Stomach smooth muscle (tissue), 2 donors: Measurements from ENCODE around the gene CFAP410.

Experiments
- H3K27ac ChIP-seq: one replicate; pipeline ENCODE4 v1.7.0; 2013; ENCODE audit warnings: mild to moderate bottlenecking, low read length, inconsistent platforms
- H3K27me3 ChIP-seq, 2 donors: one replicate each; pipeline ENCODE4 v1.7.0; 2013; ENCODE audit warnings: low read length in 2 of 2; ENCODE audit not compliant: insufficient read depth in 2 of 2, control insufficient read depth in 1 of 2
- H3K36me3 ChIP-seq, 2 donors: one replicate each; pipeline ENCODE4 v1.7.0; 2013; ENCODE audit warnings: low read length in 2 of 2; ENCODE audit not compliant: control insufficient read depth in 2 of 2, insufficient read depth in 2 of 2
- H3K4me1 ChIP-seq: one replicate; pipeline ENCODE4 v1.7.0; 2013; ENCODE audit warnings: low read length; ENCODE audit not compliant: control insufficient read depth, insufficient read depth
- H3K4me3 ChIP-seq, 2 donors: one replicate each; pipeline ENCODE4 v1.7.0; 2013; ENCODE audit warnings: low read length in 2 of 2
- H3K9ac ChIP-seq, 2 donors: one replicate each; pipeline ENCODE4 v1.7.0; 2013; ENCODE audit warnings: low read length in 2 of 2, mild to moderate bottlenecking in 1 of 2
- H3K9me3 ChIP-seq, 2 donors: one replicate each; pipeline ENCODE4 v1.7.0; 2013; ENCODE audit warnings: low read length in 2 of 2; ENCODE audit not compliant: control insufficient read depth in 2 of 2
- donor health status: healthy.
- donor health status: Pancreatic carcinoma.

The CFAP410 gene

DNA sequence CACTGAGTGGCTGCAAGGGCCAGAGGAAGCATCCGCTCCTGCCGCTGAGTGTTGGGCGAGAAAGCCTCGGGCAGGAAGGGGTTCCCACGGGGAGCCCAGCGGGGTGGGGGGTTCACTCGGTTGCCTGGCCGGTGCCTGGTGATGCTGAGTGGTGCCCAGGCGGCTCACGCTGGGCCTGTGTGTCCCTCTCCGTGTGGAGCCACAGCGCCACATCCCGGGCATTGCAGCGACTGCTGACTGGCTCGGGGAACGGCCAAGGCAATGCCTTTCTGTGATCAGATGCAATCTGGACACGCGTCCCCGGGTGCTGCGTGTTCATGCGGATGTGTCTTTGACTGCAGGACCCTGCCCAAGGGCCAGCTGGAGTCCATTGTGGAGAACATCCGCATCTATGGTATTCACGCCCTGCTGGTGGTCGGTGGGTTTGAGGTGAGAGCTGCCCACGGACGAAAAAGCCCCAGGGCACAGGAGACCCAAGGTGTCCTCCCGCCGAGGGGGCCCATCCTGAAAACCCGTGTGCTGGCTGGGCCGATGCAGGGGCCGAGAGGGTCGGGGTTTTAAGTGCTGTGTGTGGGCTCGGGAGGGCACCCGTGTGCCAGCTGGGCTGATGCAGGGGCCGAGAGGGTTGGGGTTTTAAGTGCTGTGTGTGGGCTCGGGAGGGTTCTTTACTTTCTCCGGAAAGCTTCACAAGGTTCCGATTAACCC is 16.4 kb downstream of the CFAP410 start:
- no peaks in the 10 kb centered on the region for H3K9me3 ChIP-seq
- no peaks in the 10 kb centered on the region for H3K27me3 ChIP-seq
- H3K9ac ChIP-seq: no peak overlapping the region
- H3K4me1 ChIP-seq: no peaks in the 10 kb centered on the region
- H3K27ac ChIP-seq: no peak overlapping the region
- peaks cover 3 to 23% of the 10 kb centered on the region in 2 donors for H3K36me3 ChIP-seq
- H3K4me3 ChIP-seq: no peak overlapping the region

DNA sequence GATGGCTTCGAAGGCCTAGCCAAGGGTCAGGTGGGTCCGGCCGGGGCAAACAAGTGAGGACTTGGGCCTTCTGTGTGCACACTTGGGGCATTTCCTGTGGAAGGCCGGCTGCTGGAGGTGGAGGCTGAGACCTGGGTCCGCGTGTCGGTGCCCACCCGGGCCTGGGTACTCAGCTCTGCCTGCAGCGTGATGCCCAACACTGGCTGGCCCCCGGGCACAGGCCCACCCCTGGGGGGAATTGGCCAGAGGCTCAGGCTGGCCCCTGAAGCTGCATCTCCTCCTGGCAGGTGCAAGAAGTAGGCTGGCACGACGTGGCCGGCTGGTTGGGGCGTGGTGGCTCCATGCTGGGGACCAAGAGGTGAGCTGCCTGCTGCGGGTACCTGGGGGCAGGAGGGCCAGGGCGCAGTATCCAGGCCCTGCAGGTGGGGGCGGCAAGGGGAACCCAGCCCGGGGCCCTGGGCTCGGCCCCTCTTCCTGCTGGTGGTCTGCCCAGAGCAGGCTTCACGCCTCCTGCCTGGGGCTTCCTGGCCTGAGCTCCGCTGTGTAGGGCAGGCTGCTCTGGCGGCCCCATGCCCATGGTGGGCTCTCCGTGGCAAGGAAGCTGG is 17.2 kb downstream of the CFAP410 start:
- Histone ChIP-seq H3K27me3 (no peaks in the 10 kb centered on the region), H3K27ac (no peak overlapping the region), H3K9ac (no peak overlapping the region), H3K4me3 (no peak overlapping the region), H3K4me1 (no peaks in the 10 kb centered on the region), H3K9me3 (no peaks in the 10 kb centered on the region), H3K36me3 (peaks cover 3 to 27% of the 10 kb centered on the region in 2 donors)

DNA sequence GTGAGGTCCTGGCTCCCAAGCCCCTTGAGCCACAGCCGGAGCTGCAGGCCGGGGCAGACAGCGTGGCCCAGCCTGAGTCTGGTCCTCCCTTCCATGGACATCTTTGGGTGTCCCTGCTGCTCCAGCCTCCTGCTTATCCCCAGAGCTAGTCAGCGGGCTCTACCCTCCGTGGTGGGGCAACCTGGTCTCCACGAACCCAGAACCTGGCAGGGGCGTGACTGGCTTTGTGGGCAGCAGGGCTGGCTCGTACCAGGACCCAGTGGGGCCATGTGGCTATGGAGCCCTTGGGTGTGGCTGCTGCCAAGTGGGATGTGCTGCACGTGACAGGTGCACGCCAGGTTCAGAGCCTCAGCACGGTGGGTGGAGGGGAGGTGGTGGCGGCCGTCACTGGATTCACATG is 18.3 kb downstream of the CFAP410 start:
- no peaks in the 10 kb centered on the region for H3K9me3 ChIP-seq
- no peaks in the 10 kb centered on the region for H3K4me1 ChIP-seq
- H3K9ac ChIP-seq: no peak overlapping the region
- H3K27ac ChIP-seq: no peak overlapping the region
- H3K36me3 ChIP-seq: peaks cover 3 to 37% of the 10 kb centered on the region in 2 donors
- no peak overlapping the region for H3K4me3 ChIP-seq
- no peaks in the 10 kb centered on the region for H3K27me3 ChIP-seq

DNA sequence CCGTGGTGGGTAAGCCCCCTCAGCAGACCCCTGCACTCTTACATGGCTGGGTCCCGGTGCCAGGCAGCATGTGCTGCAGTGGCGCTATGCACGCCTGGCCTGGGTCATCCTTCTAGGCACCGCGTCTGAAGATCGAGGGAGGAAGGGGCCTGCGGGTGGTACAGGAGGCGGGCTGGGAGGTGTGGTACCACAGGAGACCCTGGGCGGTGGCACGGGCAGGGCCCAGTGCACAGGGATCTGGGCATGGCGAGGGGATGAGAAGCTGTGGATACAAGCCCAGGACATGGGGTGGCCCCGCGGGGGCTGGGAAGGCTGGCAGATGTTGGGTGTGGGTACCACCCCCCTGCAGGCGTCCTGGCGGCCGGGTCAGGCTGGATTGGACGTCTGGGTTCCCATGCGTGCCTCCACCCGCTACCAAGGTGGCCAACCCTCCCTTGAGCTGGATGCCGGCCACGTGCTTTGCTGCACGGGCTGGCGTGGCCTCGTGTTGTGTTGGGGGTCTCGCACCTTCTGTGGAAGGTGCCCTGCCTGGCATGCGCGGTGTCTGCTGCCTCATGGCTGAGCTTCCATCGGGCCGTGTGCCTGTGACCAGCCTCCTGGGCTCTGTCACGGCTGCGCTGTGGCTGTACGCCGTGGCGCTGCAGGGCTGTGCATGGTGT is 19.7 kb downstream of the CFAP410 start:
- Histone ChIP-seq H3K9me3 (no peaks in the 10 kb centered on the region), H3K36me3 (peaks cover 3 to 33% of the 10 kb centered on the region in 2 donors), H3K27ac (no peak overlapping the region), H3K27me3 (no peaks in the 10 kb centered on the region), H3K9ac (no peak overlapping the region), H3K4me3 (no peak overlapping the region), H3K4me1 (no peaks in the 10 kb centered on the region)

DNA sequence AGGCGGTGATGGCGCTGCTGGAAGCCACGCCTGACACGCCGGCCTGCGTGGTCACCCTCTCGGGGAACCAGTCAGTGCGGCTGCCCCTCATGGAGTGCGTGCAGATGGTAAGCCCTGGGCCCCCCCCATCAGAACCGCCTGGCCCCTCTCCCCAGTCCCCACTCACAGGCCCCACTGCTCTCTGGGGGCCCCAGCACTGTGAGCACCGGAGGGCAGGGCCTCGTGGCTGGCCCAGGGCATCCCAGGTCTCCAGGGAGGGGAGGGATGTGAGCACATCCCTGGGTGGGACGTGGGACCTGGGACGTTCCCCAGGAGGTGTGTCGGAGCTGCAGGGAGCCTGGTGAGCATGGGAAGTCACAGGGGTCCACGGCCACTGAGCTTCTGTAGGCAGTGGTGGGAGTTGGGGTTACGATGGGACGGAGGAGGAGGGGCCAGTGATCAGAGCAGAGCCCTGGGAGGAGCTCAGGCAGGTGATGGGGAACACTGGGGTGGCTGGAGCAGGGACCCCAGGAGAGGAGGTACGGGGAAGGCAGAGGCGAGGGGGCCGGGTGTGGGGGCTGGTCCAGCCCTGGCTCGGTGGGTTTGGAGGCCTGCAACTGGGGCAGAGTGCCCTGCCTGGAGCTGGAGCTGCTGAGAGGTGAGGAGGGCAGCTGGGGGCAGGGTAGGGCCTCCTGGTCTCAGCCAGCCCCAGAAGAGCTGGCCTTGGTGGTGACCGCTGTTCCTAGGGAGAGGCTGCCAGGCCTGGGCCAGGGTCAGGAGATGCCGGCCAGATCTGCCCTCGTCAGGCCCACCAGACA is 20.5 kb downstream of the CFAP410 start:
- Histone ChIP-seq H3K4me1 (no peaks in the 10 kb centered on the region), H3K9ac (no peak overlapping the region), H3K36me3 (peaks cover 3 to 33% of the 10 kb centered on the region in 2 donors), H3K27me3 (no peaks in the 10 kb centered on the region), H3K4me3 (no peak overlapping the region), H3K9me3 (no peaks in the 10 kb centered on the region), H3K27ac (no peak overlapping the region)

DNA sequence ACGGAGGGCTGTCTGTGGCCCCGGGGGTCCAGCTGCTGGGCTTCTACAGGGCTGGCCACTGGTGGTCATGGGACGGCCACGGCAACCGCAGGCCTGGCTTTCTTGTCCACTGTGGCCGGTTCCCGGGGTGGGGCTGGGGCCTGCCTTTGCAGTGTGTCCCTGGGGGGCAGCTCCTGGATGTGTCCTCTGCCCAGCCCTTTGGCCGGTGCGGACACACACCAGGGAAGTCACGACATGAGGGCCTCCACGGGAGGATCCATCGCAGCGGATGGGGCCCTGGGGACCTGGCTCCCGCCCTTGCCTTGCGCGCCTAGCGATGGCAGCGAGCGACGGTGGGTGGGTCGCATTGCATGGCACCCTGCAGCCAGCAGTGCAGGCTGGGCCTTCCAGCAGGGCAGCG is 21.3 kb downstream of the CFAP410 start:
- H3K27me3 ChIP-seq: no peaks in the 10 kb centered on the region
- H3K4me1 ChIP-seq: no peaks in the 10 kb centered on the region
- H3K27ac ChIP-seq: no peak overlapping the region
- peaks cover 3 to 39% of the 10 kb centered on the region in 2 donors for H3K36me3 ChIP-seq
- H3K9ac ChIP-seq: no peak overlapping the region
- no peak overlapping the region for H3K4me3 ChIP-seq
- H3K9me3 ChIP-seq: no peaks in the 10 kb centered on the region

DNA sequence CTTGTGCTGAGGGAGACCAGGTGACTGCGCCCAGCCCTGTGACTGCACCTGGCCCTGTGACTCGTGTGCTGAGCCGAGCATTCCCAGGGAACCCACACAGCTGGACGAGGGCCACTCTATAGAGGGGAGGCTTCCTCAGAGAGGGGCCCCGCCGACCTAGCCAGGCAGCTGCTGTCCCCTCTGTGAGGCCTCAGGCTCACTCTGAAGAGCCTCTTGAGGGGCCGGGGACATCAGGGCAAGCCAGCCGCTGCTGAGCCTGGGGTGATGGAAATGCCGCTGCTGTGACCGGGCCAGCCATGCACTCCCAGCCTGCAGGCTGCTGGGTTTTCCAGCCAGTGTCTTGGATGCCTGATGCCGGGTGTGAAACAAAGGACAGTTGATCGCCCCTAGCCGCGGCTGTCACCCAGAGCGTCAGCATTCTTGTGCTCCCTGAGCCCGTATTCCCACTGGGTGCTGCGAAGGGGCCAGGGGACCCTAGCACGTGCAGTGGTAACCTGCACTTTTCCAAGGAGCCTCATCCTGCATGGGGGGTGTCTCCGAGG is 21.9 kb downstream of the CFAP410 start:
- H3K4me3 ChIP-seq: no peak overlapping the region

DNA sequence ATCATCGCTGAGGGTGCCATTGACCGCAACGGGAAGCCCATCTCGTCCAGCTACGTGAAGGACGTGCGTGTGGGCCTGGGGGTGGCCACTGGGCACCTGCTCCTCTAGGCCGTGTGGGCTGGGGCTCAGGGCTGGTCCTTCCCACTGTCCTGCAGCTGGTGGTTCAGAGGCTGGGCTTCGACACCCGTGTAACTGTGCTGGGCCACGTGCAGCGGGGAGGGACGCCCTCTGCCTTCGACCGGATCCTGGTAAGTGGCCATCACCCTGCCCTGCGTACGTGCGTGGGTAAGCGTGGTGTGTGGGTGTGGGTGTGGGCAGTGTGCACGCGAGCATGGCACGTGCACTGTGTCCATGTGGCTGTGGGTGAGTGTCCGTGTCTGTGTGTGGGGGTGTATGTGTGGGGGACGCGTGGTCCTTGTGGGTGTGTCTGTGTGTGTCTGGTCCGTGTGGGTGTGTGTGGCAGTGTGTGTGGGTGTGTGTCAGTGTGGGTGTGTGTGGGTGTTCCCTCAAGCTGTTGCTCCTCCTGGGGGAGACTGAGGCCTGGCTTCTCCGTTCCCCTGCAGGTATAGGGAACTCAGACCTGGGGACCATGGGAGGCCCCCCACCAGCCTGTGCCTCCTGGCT is 22.8 kb downstream of the CFAP410 start:
- Histone ChIP-seq H3K9ac (no peak overlapping the region), H3K27ac (no peak overlapping the region)

More for the DNA sequence above, 21.9 kb downstream of the CFAP410 start:
- H3K9me3 ChIP-seq: no peaks in the 10 kb centered on the region
- H3K9ac ChIP-seq: no peak overlapping the region
- no peaks in the 10 kb centered on the region for H3K27me3 ChIP-seq
- peaks cover 3 to 42% of the 10 kb centered on the region in 2 donors for H3K36me3 ChIP-seq
- no peak overlapping the region for H3K27ac ChIP-seq
- H3K4me1 ChIP-seq: no peaks in the 10 kb centered on the region

DNA sequence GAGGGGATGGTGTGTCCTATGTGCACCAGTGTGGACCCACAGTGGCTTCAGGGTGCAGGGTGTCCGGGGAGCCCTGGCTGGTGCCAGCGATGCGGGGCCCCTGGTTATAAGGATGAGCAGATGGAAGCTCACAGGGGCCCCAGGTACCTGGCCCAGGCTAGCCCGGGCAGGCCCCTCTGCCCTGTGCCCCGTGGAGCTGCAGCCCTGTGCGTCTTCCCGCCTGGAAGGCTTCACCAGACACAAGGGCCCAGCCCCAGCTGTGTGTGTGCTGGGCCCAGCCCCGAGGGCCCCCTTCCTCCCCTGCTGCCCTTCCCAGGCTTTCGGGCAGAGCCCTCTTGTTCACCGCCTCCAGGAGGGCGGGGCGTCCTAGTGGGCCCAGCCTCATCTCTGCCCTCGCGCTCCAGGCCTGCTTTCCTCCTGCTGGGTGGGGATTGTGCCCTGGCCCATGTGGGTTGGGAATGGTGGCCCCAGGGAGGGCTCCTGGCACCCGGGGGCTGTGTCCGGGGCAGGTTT is 23.4 kb downstream of the CFAP410 start:
- H3K9me3 ChIP-seq: no peaks in the 10 kb centered on the region
- H3K4me3 ChIP-seq: no peak overlapping the region
- no peaks in the 10 kb centered on the region for H3K4me1 ChIP-seq
- H3K36me3 ChIP-seq: peaks cover 14 to 51% of the 10 kb centered on the region in 2 donors
- no peak overlapping the region for H3K9ac ChIP-seq
- no peaks in the 10 kb centered on the region for H3K27me3 ChIP-seq
- no peak overlapping the region for H3K27ac ChIP-seq

More for the DNA sequence above, 22.8 kb downstream of the CFAP410 start:
- Histone ChIP-seq H3K9me3 (no peaks in the 10 kb centered on the region), H3K36me3 (peaks cover 8 to 45% of the 10 kb centered on the region in 2 donors), H3K4me1 (no peaks in the 10 kb centered on the region), H3K27me3 (no peaks in the 10 kb centered on the region), H3K4me3 (no peak overlapping the region)

DNA sequence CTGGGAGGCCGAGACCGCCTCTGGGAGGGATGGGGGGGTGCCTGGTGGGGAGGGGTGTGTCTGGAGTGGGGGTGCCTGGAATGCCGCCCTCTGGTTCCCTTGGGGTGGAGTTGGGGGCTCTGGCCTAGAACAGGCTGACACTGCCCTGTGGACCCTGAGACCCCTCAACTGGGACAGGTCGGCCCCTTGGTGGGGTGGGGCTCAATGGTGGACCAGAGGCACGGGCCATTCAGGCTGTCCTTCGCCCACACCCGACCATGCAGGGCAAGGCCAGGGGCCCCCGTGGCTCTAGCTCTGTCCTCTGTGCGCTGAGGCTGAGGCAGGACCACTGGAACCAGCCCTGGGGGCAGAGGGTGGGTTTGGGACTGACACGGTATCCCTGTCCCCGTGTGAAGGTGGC is 24.6 kb downstream of the CFAP410 start:
- no peaks in the 10 kb centered on the region for H3K27me3 ChIP-seq
- no peak overlapping the region for H3K9ac ChIP-seq
- H3K9me3 ChIP-seq: no peaks in the 10 kb centered on the region
- H3K27ac ChIP-seq: no peak overlapping the region
- peaks cover 15 to 54% of the 10 kb centered on the region in 2 donors for H3K36me3 ChIP-seq
- no peaks in the 10 kb centered on the region for H3K4me1 ChIP-seq
- H3K4me3 ChIP-seq: no peak overlapping the region
